GM18526 (cell line): ENCODE data around the gene PIP4K2C.

Experiments used
- POLR2A ChIP-seq: IDR thresholded peaks from 3 replicates; pipeline ENCODE4 v1.6.1; 2011; ENCODE audit not compliant: insufficient read length; ENCODE audit errors: extremely low read depth

The PIP4K2C gene

DNA sequence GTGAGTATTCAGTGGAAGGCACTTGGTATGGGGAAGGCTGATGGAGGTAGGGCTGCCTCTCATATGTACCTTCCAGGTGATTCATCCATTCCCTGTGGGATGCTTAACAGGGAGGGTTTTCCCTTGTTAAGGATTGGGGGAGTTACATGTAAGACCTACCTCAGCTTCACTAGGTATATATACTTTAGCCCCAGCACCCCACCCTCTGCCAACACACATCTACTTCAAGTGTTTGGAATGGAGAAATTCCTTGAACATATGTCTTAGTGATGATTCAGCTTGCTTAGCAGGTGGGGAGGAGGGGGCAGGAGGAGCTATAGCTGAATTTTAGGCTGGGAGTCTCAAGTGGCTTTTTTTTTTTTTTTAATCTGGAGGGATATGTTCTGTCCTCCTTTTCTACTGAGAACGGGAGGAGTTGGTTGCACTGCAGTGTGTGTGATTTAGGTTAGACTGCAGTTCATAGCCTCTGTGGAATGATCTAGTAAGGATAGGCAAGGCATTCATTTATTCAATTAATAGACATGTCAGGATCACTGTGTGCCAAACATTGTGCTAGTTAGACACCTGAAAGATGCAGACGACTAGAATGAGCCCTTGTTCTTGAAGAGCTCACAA, 1.7 kb downstream of the PIP4K2C start:
- TF ChIP-seq POLR2A = no peak

DNA sequence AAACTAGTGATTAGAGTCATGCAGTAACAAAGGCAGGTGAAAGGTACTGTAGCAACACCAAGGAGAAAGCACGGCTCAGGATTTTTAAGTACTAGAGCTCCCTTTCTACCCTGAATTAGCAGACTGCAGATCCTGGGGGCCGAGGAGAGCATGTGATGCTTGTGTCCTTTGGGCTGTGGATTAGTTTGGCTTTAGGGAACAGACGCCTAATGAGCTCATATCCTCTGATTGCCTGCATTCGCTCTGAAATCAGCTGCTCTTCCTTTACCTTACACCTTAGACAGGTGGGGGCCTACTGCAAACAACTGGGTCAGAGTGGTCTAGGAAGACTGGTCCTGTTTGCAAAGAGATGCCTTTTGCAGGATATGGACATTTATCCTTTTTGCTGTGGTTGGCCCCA, 2.2 kb downstream of the PIP4K2C start:
- TF ChIP-seq POLR2A = no peak

DNA sequence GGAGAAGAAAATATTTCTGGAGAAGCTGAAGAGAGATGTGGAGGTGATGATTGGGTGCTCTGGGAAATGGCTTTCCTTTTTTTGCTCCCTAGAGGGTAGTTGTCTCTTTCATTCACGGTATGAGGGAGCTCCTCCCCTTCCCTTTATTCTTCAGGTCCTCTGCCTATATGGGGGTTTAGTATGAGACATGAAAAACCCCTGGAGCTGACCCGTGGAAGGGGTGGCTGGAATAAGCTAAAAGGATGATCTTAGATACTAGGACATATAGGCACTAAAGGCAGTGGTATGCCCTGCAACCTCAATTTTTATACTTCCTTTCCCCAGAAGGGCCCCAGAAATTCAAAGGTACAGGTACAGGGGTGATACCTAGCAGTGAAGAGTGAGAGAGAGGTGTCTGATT, 9.4 kb downstream of the PIP4K2C start:
- TF ChIP-seq POLR2A = no peak

DNA sequence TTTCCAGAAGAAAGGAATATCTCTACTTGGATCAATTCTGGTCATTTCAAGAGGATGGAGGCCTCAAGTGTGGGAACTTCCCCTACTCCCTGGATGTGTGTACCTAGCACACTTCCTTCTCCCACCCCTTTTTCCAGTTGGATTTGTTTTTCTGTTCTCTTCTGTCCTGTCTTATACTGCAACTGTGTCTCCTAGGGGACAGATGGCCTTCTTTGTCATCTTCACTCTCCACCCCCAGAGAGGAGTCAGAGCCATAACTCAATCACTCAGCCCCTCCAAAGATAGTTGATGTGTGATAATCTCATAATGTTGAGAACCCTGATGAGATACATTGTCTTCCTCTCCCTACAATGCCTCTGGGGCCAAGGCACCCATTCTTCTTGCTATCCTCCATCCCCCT, 11.6 kb downstream of the PIP4K2C start:
- no peak for TF ChIP-seq POLR2A

DNA sequence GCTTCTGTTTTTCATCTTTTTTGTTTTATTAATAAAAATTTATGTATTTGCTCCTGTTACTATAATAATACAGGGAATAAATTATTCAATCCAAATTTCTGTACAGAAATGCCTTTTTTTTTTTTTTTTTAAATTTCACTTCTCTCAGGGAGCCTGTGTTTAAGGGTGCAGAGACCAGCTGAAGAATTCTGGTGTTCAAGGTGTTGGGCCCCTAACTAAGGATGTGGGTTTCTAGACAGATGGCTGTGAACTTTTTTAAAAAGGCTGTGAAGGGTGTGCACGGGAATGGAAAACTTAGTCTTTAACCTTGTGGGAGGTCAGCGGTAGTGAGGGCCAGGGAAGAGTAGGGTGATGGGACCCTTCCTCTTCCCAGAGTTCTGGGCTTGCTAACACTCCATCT, 12.3 kb downstream of the PIP4K2C start:
- TF ChIP-seq POLR2A = no peak

DNA sequence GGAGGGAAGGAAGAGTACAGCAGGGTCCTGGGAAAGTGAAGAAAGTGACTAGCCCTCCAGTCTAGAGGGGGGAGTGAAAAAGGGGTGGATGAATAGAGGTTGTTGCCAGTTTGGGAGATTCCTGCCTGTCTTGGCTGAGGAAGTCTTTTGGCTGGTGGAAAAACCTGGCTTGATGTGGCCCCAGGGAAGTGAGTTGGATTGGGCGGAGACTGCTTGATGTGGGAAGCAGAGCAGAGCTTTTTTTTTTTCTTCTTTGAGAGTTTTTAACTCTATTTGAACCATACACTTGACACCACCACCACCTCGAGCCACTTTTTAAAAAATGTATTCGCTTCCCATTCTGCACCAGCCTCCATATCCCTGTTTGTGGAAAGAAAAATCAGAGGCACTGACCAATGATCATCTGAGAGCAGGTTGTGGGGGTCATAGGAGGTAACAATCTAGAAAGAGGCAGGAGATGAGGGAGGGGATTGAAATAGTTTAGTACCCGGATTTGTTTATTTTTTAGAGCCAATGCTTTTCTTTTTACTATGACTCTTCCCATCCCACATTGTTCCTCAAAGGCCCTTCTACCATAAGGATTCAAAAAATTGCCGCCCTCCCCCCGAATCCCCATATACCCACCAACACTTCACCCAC, 12.9 kb downstream of the PIP4K2C start:
- no peak for TF ChIP-seq POLR2A

DNA sequence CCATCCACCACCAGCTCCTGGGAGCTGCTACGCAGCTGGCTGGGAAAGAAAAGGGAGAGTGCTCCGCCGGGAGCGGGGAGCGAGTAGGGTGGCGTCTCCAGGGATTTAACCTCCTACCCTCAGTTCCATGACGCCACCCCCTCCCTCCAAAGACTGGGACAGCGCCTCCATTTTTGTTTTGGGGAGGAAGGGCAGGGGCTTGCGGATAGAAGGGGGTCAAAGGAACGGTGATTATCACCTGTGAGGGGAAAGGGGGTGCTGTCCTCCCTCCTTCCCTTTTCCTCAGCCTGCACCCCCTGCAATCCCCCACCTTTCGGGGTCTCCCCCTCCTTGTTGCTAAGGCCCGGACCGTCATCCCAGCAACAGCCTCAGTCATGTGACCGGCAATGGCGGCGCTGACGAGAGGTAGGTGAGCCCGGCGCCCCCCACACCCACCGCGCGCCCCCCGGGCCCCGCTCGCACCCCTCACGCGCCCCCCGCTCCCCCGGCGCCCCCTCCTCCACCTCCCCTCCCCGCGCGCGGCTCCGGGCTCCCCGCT, 13.5 kb downstream of the PIP4K2C start, which contains the start of gene DTX3:
Gene DTX3, plus strand, starts transcription at position 371 of the 538 bp plus-strand sequence. CDS start 1,694 bp downstream, outside the sequence.
- no peak for TF ChIP-seq POLR2A

DNA sequence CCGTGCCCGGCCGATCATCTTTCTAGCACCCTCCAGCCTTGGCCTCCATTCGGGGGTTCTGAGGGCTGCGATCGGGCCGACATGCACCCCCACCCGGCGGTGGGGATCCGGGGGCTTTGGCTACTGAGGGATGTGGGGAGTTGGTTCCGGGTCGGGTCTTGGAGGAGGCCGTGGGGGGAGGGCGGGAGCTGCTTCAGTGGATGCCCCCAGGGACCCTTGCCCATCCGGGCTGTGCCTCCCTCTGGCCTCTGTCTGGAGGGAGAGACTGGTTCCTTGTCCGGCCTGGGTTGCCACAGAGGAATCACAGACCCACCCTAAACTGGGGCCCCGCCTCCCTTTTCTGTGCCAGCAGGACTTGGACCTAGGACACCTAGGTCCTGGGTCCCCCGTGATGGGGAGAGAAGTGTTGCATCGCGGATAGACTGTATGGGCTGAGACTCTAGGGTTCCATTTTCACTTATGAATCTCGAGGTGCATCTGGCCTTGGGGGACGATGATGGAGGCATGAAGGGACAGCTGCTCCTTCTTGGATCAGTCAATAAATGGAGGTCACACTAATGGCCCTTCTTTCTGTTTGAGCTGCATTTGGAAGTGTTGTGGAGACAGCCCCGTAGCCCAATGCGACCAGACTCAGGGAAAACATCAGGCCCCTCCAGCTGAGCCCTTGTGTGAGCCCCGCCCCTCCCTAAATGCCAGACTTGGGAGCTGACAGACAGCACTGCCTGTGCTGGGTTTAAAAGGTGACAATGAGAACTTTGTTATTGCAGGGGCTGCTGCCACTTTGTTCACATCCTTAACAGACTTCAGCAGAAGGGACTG, 14.2 kb downstream of the PIP4K2C start:
- TF ChIP-seq POLR2A = no peak

DNA sequence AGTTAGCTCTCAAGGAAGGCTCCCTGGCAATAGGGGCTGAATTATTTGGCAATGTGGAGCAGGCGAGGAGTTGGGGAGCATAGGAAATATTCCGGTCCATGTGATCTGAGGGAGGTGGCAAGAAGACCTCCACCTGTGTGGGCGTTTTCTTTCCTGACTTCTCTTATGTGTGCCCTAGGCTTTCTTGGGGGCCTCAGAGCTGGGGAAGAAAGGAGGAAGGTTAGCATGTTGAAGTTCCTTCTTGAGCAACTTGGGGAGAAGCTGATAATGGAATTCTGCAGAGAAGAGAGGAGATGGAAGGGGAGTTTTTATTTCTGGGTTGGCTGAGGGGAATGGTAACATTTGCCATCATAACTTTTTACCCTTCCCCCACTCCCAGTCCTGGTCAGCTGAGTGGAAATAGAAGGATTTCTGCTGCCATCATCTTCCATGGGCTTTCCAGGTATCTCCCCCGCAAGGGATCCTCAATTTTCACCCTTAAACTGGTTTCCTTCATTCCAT, 14.9 kb downstream of the PIP4K2C start:
- TF ChIP-seq POLR2A = no peak

DNA sequence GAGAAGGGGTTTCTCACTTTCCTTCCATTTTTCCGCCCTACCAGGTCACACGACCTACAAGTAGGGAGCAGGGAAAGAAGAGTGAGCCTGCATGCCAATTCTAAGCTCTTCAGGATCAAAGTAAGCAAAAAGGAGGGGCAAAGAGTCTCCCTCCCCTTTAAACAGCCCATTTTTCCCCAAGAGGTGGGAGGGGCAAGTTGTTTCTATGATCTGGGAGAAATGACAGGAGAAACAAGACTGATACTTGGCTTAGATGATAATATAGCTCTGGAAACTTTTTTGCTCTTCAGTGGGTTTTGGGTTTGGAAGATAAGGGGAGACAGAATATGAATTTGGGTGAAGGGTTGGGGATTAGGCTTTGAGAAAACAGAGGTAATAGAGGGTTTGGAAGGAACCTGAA, 15.4 kb downstream of the PIP4K2C start:
- TF ChIP-seq POLR2A = no peak

DNA sequence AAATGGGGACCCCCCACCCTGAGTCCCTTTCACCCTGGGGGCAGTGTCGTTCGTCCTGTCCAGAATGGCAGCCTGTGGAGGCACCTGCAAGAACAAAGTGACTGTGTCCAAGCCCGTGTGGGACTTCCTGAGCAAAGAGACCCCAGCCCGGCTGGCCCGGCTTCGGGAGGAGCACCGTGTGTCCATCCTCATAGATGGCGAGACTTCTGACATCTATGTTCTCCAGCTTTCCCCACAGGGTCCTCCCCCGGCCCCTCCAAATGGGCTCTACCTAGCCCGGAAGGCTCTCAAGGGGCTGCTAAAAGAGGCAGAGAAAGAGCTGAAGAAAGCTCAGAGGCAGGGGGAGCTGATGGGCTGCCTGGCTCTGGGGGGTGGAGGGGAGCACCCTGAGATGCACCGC, 15.8 kb downstream of the PIP4K2C start:
- no peak for TF ChIP-seq POLR2A

DNA sequence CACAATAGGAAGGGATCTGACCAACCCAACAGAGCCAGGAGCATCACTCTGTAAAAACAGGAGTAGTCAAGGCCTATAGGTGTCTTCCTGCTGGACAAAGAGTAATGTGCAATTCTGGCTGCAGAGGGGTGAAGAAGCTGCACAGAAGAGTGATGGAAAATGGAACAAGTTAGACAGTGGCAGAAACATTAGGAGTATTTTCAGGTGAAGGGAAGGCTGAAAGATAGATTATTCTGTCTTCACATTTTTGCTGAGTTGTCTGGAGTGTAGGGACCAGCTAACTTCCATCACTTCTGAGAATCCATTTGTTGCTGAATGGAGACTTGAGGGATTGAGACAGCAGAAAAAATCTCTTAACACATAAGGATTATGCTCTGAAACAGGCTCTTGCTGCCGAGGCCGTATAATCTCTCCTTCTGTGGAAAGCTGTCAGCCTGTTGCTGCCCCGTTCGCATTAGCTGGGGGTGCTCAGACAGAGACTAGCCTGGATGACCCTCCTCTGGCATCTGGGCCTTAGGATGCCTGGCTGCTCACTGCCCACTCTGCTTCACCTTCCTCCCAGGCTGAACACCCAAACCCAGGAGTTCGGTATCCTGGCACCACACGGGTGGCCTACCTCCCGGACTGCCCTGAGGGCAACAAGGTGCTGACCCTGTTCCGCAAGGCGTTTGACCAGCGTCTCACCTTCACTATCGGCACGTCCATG, 17.1 kb downstream of the PIP4K2C start:
- no peak for TF ChIP-seq POLR2A

DNA sequence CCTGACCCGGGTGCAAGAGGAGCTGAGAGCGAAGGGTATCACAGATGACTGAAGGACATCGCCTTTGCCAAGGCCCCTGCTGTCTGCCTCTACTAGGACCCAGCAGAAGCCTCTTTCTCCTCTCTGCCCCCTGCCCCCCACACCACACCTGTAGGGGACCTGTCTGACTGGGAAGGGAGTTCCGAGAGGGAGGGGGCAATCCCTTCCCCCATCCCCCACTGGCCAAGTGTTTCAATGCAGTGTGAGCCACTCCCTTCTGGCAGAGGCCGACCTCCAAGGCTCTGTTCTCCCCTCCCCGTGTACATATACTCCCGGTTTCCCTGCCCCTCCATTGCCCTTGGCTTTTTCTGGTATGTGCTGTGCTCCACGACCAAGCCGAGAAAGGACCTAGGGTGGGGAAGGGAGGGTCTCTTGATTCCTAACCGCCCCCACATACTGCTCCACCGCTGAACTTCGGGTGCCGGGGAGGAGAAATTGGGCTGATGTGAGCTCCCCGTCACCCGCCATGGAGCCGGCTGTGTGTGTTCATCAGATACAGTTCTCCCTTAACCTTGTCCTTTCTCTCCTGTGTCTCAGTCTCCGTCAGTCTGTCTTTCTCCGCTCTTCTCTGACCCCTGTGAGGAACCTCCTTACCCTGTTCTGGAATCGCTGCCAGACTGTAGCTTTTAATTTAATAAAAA, 18.2 kb downstream of the PIP4K2C start:
- no peak for TF ChIP-seq POLR2A

DNA sequence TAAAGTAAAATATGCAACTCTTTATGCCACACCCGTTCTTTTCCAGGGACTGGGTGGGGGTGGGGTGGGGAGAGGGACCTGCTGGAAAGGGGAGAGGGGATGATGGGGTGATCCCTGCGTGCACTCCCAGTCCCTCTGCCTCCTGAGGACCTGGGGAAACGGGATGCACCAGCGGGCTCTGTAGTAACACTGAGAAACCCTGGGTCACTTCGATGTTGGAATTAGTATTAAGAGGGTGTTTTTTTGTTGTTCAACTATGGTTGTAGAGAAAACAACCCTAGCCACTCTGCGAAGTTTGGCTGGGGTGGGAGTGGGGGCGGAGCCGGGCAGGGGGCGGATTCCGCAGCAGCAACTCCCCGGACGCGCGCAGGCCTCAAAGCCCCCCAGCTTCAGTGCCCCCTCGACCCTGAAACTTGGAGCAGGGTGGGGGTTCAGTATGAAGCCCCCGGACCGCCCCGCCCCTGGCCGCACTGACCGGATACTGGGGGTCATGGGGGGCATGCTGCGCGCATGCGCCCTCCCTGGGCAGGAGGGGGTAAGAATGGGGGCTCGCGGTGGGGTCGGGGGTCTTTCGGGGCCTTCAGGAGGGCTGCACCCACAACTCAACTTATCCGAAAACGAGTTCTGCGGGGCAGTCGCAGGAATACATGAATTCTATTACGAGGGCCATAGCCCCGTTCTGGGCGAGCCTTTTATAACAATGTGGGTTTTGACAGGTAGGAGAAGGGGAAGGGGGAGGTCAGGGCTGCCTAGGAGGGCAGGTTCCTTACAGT, 19.0 kb downstream of the PIP4K2C start:
- TF ChIP-seq POLR2A = no peak

DNA sequence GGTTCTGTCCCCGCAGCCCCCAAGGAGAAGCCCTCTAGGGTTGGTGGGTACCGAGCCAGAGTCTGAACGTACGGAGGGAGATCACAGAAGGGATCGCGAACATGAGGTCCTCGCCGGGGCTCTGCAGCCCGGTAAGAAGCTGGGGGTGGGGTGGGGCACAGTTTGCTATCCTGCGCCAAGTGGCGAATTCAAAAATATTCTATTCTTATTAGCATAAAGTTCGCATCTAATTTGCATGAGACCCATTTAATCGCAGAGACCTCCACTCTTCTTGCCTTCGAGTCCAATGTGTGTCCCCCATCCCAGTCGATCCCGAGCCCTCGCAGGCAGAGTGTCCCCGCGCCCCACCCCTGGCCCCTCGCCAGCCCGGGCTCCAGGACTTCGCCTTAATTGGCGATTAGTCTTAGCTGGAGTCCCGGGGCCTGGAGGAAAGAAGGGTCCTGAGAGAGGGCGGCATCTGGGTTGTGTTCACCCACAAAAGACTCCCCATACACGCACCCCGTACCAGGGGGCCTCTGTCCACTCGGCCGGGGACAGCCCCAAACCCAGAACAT, 19.6 kb downstream of the PIP4K2C start:
- no peak for TF ChIP-seq POLR2A
